HEK293 (cell line): ENCODE results near the gene R3HDM4.
A peak's percentile ranks its signal among the peaks of the same experiment; 100 is the strongest.

Experiments used
- CTCF ChIA-PET: fragments of 350-600 bp; formaldehyde crosslinking; extraction: SDS; loops from one replicate; lab custom pipeline; 2021; ENCODE audit warnings: antibody characterized with exemption; lab: Yijun Ruan, JAX
- POLR2A ChIA-PET: fragments of 300-600 bp; formaldehyde crosslinking; extraction: SDS; loops from one replicate; lab custom pipeline; 2020; ENCODE audit warnings: antibody characterized with exemption, inconsistent platforms; lab: Yijun Ruan, JAX
- H3K27ac ChIP-seq: fragments of 200-500 bp; sonication (Bioruptor generic); 2 replicates; pipeline ENCODE4 v1.5.1; 2014; ENCODE audit warnings: low read depth, low read length, control low read depth, inconsistent platforms; ENCODE audit errors: extremely low read depth
- H3K36me3 ChIP-seq, 2 experiments: fragments of 200-500 bp in 1 of 2; sonication (Bioruptor generic) in 1 of 2; 1 replicate in 1 of 2; 2 replicates in 1 of 2; pipeline ENCODE4 v1.5.1; 2014 to 2017; ENCODE audit warnings: inconsistent platforms in 2 of 2, low read length in 2 of 2; ENCODE audit not compliant: control insufficient read depth in 2 of 2, insufficient read depth in 1 of 2
- H3K4me1 ChIP-seq: fragments of 200-500 bp; sonication (Bioruptor generic); 2 replicates; pipeline ENCODE4 v1.5.1; 2014; ENCODE audit warnings: mild to moderate bottlenecking, low read length, inconsistent platforms; ENCODE audit not compliant: control insufficient read depth, insufficient read depth
- H3K4me3 ChIP-seq: 2 replicates; pipeline ENCODE4 v1.5.1; 2011; ENCODE audit warnings: low read depth, mild to moderate bottlenecking, control low read depth, low read length, moderate library complexity
- H3K9me3 ChIP-seq: fragments of 200-500 bp; sonication (Bioruptor generic); 2 replicates; pipeline ENCODE4 v1.5.1; 2014; ENCODE audit warnings: low read depth, low read length, inconsistent platforms; ENCODE audit not compliant: control insufficient read depth, insufficient read depth
- BCL11B ChIP-seq: fragments of 450-650 bp; formaldehyde crosslinking; IDR thresholded peaks from 2 replicates; pipeline ENCODE4 v1.5.1; 2016; ENCODE audit warnings: low read depth, missing biosample characterization, missing genetic modification characterization
- FEZF1 ChIP-seq: fragments of 450-650 bp; formaldehyde crosslinking; IDR thresholded peaks from 2 replicates; pipeline ENCODE4 v1.5.1; 2016; ENCODE audit warnings: missing biosample characterization, missing genetic modification characterization
- GLIS2 ChIP-seq: fragments of 450-650 bp; formaldehyde crosslinking; IDR thresholded peaks from 2 replicates; pipeline ENCODE4 v1.5.1; 2016; ENCODE audit warnings: missing biosample characterization, missing genetic modification characterization
- ZFP69B ChIP-seq: fragments of 450-650 bp; formaldehyde crosslinking; IDR thresholded peaks from 2 replicates; pipeline ENCODE4 v1.5.1; 2016; ENCODE audit warnings: missing biosample characterization, missing genetic modification characterization
- ZNF138 ChIP-seq: fragments of 450-650 bp; formaldehyde crosslinking; IDR thresholded peaks from 2 replicates; pipeline ENCODE4 v1.5.1; 2016; ENCODE audit warnings: missing biosample characterization, missing genetic modification characterization, borderline replicate concordance
- ZNF16 ChIP-seq: fragments of 450-650 bp; formaldehyde crosslinking; IDR thresholded peaks from 2 replicates; pipeline ENCODE4 v1.5.1; 2016; ENCODE audit warnings: low read depth, missing biosample characterization, missing genetic modification characterization
- ZNF221 ChIP-seq: fragments of 450-650 bp; formaldehyde crosslinking; IDR thresholded peaks from 2 replicates; pipeline ENCODE4 v1.5.1; 2017; ENCODE audit warnings: missing biosample characterization, missing genetic modification characterization, borderline replicate concordance
- ZNF423 ChIP-seq: fragments of 450-650 bp; formaldehyde crosslinking; IDR thresholded peaks from 2 replicates; pipeline ENCODE4 v1.5.1; 2016; ENCODE audit warnings: missing biosample characterization, missing genetic modification characterization
- ZNF558 ChIP-seq: fragments of 450-650 bp; formaldehyde crosslinking; IDR thresholded peaks from 2 replicates; pipeline ENCODE4 v1.5.1; 2016; ENCODE audit warnings: missing biosample characterization, missing genetic modification characterization
- ZNF571 ChIP-seq: fragments of 450-650 bp; formaldehyde crosslinking; IDR thresholded peaks from 2 replicates; pipeline ENCODE4 v1.5.0; 2017; ENCODE audit warnings: missing biosample characterization, missing genetic modification characterization
- ZNF624 ChIP-seq: fragments of 450-650 bp; formaldehyde crosslinking; IDR thresholded peaks from 2 replicates; pipeline ENCODE4 v1.5.1; 2017; ENCODE audit warnings: missing biosample characterization, missing genetic modification characterization
- ZNF777 ChIP-seq: fragments of 450-650 bp; formaldehyde crosslinking; IDR thresholded peaks from 2 replicates; pipeline ENCODE4 v1.5.1; 2017; ENCODE audit warnings: missing biosample characterization, missing genetic modification characterization, borderline replicate concordance
- TF ChIP-seq, protein P1 (sequence below): fragments of 450-650 bp; formaldehyde crosslinking; IDR thresholded peaks from 2 replicates; pipeline ENCODE4 v1.5.1; 2016; ENCODE audit warnings: missing biosample characterization, missing genetic modification characterization
- TF ChIP-seq, protein P2 (sequence below): fragments of 450-650 bp; formaldehyde crosslinking; IDR thresholded peaks from 2 replicates; pipeline ENCODE4; 2016; ENCODE audit warnings: missing biosample characterization, missing genetic modification characterization
- TF ChIP-seq, protein P3 (sequence below): fragments of 450-650 bp; formaldehyde crosslinking; IDR thresholded peaks from 2 replicates; pipeline ENCODE4 v1.5.1; 2016; ENCODE audit warnings: missing biosample characterization, missing genetic modification characterization
- TF ChIP-seq, protein P4 (sequence below): fragments of 450-650 bp; formaldehyde crosslinking; IDR thresholded peaks from 2 replicates; pipeline ENCODE4 v1.5.1; 2016; ENCODE audit warnings: missing biosample characterization, missing genetic modification characterization

R3HDM4 gene

DNA sequence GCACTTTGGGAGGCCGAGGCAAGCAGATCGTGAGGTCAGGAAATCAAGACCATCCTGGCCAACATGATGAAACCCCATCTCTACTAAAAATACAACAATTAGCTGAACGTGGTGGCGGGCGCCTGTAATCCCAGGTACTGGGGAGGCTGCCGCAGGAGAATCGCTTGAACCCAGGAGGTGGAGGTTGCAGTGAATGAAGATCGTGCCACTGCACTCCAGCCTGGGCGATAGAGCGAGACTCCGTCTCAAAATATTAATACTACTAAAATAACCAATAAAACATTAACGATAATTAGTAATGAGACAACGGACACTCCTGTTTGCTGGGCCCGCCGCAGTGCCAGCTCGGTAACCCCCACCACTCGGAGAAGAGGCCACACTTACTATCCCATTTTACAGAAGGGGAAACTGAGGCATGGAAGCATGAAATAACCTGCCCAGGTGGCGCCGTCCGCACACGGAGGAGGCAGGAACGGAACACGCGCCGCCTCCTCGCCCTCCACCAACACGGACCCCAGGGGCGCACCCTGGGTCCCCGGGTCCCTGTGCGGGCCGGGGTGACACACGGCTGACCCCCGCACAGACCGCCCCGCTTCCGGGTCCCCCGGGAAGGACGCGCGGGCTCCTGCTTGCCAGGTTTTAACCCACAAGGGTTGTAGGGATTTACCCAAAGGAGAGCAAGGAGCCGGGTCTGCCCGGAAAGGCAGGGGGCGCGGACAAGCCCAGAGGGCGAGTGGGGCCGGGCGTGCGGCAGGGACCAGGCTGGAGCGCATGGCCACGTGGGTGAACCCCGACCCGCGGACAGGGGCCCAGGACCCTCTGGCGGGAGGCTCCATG, 1.6 kb downstream of the R3HDM4 start:
- no peaks in the 10 kb centered on the region for H3K9me3 ChIP-seq
- no peaks in the 10 kb centered on the region; a peak in 1 of 3 replicates for H3K36me3 ChIP-seq
- H3K4me3 ChIP-seq, result no peak overlapping the region
- POLR2A ChIA-PET, result interaction anchor here (1.0 kb wide), 1 partner anchor 16 kb away, joined by 3 read pairs; no protein-coding TSS in a partner anchor
- H3K4me1 ChIP-seq, result no peaks in the 10 kb centered on the region
- CTCF ChIA-PET, result no interaction called here
- TF ChIP-seq ZNF138 (tag by site-specific recombination), result no peak
- TF ChIP-seq, protein P1, sequence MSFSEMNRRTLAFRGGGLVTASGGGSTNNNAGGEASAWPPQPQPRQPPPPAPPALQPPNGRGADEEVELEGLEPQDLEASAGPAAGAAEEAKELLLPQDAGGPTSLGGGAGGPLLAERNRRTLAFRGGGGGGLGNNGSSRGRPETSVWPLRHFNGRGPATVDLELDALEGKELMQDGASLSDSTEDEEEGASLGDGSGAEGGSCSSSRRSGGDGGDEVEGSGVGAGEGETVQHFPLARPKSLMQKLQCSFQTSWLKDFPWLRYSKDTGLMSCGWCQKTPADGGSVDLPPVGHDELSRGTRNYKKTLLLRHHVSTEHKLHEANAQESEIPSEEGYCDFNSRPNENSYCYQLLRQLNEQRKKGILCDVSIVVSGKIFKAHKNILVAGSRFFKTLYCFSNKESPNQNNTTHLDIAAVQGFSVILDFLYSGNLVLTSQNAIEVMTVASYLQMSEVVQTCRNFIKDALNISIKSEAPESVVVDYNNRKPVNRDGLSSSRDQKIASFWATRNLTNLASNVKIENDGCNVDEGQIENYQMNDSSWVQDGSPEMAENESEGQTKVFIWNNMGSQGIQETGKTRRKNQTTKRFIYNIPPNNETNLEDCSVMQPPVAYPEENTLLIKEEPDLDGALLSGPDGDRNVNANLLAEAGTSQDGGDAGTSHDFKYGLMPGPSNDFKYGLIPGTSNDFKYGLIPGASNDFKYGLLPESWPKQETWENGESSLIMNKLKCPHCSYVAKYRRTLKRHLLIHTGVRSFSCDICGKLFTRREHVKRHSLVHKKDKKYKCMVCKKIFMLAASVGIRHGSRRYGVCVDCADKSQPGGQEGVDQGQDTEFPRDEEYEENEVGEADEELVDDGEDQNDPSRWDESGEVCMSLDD (tag by site-specific recombination), result 0 out of 2 replicates have a peak, but pooled peaks have one; percentile 22
- TF ChIP-seq ZNF221 (tag by site-specific recombination), result no peak
- TF ChIP-seq ZNF624 (tag by site-specific recombination), result no peak
- TF ChIP-seq, protein P2, sequence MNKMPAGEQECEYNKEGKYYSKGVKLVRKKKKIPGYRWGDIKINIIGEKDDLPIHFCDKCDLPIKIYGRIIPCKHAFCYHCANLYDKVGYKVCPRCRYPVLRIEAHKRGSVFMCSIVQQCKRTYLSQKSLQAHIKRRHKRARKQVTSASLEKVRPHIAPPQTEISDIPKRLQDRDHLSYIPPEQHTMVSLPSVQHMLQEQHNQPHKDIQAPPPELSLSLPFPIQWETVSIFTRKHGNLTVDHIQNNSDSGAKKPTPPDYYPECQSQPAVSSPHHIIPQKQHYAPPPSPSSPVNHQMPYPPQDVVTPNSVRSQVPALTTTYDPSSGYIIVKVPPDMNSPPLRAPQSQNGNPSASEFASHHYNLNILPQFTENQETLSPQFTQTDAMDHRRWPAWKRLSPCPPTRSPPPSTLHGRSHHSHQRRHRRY, result no peak
- no peak overlapping the region for H3K27ac ChIP-seq

DNA sequence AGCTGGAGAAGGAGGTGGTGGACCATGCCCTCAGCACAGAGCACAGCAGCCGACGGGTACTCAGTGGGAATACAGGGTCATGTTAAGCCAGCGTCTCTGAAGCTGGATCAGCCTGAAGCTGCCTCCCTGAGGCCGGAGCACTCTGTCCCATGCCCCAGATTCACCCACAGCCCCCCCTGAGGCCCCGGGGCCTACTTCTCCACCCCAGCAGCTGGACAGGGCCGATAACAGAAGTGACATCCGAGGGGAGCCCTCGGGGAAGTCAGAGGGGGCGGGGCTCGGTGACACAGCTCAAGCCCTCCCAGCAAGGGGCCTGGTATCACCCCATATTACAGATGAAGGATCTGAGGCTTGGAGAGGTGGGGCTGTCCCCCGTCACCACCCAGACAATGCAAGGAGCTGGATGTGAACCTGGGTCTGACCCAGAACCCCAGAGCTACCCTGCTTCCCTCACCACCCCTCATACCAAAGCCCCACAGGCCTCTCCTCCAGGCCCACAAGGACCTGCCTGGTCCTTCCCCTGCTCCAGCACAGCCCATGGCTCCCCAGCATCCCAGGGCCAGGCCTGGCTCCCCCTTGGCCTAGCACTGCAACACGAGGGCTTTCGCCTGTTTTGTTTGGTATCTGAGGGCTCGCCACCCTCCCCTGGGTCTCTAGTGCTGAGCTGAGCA, 5.7 kb downstream of the R3HDM4 start:
- Histone ChIP-seq H3K4me3 (no peak overlapping the region), H3K27ac (no peak overlapping the region)
- CTCF ChIA-PET, result interaction anchor here (0.5 kb wide), 1 partner anchor 402 kb away, joined by 3 read pairs; no protein-coding TSS in a partner anchor

DNA sequence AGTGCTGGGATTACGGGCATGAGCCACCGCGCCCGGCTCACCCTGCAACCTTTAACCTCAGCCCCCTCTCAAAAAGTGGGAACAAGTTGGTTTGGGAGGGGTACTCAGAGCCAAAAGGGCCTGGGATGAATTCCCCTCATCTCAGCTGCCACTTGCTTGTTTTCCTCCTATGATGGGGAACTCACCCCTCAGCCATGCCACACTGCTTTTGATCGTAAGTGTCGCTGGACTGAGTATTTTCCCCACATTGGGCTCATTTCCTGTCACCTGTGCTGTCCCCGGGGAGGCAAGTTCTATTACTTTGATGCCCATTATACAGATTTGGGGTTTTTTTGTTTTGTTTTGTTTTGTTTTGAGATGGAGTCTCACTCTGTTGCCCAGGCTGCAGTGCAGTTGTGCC, 6.5 kb downstream of the R3HDM4 start:
- TF ChIP-seq ZNF571 (tag by site-specific recombination) (no peak), ZNF423 (tag by site-specific recombination) (no peak), ZFP69B (no peak)
- TF ChIP-seq, all 188 proteins: peak for 0
- no peaks in the 10 kb centered on the region; the same call in 1 of the 2 replicates for H3K4me1 ChIP-seq
- H3K36me3 ChIP-seq, result no peaks in the 10 kb centered on the region; a peak in 1 of 3 replicates
- CTCF ChIA-PET, result no interaction called here
- POLR2A ChIA-PET, result interaction anchor here (0.7 kb wide), 1 partner anchor 375 kb away, joined by 5 read pairs; no protein-coding TSS in a partner anchor
- H3K9me3 ChIP-seq, result no peaks in the 10 kb centered on the region
- H3K27ac ChIP-seq, result no peak overlapping the region
- no peak overlapping the region for H3K4me3 ChIP-seq

More for the DNA sequence above, 5.7 kb downstream of the R3HDM4 start:
- TF ChIP-seq BCL11B (tag by site-specific recombination), result no peak
- TF ChIP-seq ZNF16 (tag by site-specific recombination), result peak; percentile 56; the same call in 1 of the 2 replicates
- Histone ChIP-seq H3K4me1 (no peaks in the 10 kb centered on the region; the same call in 1 of the 2 replicates), H3K36me3 (no peaks in the 10 kb centered on the region; a peak in 1 of 3 replicates), H3K9me3 (no peaks in the 10 kb centered on the region)
- POLR2A ChIA-PET, result interaction anchor here (0.8 to 2.3 kb wide), 2 partner anchors 14 to 28 kb away, joined by 3 to 13 read pairs; partner anchors contain the start of genes MED16 and RNU6-9

DNA sequence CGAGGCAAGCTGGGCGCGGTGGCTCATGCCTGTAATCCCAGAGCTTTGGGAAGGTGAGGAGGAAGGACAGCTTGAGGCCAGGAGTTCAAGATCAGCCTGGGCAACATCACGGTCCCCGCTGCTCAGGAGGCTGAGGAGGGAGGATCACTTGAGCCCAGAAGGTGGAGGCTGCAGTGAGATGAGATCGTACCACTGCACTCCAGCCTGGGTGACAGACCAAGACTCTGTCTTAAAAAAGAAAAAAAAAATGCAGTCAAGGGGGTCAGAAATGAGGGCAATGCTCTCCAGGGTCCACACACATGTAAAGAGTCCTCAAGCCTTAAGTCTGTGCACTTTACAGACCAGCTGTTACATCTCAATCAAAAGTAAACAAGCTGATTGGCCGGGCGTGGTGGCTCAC, 8.5 kb downstream of the R3HDM4 start:
- Histone ChIP-seq H3K4me1 (no peaks in the 10 kb centered on the region; the same call in 1 of the 2 replicates), H3K9me3 (no peaks in the 10 kb centered on the region), H3K36me3 (peaks cover 0 to 6% of the 10 kb centered on the region in 2 experiments; a peak in 1 of 3 replicates), H3K4me3 (no peak overlapping the region), H3K27ac (no peak overlapping the region)
- ChIA-PET POLR2A (interaction anchor here (1.4 kb wide), 1 partner anchor 10 kb away, joined by 5 read pairs; no protein-coding TSS in a partner anchor), CTCF (no interaction called here)
- TF ChIP-seq FEZF1 (tag by site-specific recombination) (no peak), GLIS2 (tag by site-specific recombination) (no peak), ZNF777 (tag by site-specific recombination) (no peak), ZNF558 (tag by site-specific recombination) (no peak), ZNF221 (tag by site-specific recombination) (no peak)
- TF ChIP-seq, protein P3, sequence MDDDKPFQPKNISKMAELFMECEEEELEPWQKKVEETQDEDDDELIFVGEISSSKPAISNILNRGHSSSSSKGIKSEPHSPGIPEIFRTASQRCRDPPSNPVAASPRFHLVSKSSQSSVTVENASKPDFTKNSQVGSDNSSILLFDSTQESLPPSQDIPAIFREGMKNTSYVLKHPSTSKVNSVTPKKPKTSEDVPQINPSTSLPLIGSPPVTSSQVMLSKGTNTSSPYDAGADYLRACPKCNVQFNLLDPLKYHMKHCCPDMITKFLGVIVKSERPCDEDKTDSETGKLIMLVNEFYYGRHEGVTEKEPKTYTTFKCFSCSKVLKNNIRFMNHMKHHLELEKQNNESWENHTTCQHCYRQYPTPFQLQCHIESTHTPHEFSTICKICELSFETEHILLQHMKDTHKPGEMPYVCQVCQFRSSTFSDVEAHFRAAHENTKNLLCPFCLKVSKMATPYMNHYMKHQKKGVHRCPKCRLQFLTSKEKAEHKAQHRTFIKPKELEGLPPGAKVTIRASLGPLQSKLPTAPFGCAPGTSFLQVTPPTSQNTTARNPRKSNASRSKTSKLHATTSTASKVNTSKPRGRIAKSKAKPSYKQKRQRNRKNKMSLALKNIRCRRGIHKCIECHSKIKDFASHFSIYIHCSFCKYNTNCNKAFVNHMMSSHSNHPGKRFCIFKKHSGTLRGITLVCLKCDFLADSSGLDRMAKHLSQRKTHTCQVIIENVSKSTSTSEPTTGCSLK (tag by site-specific recombination), result no peak
- TF ChIP-seq, protein P4, sequence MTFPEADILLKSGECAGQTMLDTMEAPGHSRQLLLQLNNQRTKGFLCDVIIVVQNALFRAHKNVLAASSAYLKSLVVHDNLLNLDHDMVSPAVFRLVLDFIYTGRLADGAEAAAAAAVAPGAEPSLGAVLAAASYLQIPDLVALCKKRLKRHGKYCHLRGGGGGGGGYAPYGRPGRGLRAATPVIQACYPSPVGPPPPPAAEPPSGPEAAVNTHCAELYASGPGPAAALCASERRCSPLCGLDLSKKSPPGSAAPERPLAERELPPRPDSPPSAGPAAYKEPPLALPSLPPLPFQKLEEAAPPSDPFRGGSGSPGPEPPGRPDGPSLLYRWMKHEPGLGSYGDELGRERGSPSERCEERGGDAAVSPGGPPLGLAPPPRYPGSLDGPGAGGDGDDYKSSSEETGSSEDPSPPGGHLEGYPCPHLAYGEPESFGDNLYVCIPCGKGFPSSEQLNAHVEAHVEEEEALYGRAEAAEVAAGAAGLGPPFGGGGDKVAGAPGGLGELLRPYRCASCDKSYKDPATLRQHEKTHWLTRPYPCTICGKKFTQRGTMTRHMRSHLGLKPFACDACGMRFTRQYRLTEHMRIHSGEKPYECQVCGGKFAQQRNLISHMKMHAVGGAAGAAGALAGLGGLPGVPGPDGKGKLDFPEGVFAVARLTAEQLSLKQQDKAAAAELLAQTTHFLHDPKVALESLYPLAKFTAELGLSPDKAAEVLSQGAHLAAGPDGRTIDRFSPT (tag by site-specific recombination), result no peak
